HepG2 (cell line): ENCODE results near the gene ZMYND8. TPM values are rescaled to one million over a fixed set of nuclear protein-coding genes. Genes with fewer than 3 reads are reported as not detected.

ENCODE experiments used
- AHR ChIP-seq: IDR thresholded peaks from 2 replicates; pipeline ENCODE4 v1.6.1; 2018; ENCODE audit warnings: missing genetic modification reagents, missing compliant biosample characterization
- DMAP1 ChIP-seq: IDR thresholded peaks from 2 replicates; pipeline ENCODE4 v1.6.1; 2016
- HDAC2 ChIP-seq: sonication (generic); formaldehyde crosslinking; IDR thresholded peaks from 2 replicates; pipeline ENCODE4 v1.4.0; 2020; ENCODE audit warnings: missing genetic modification reagents
- HMGA1 ChIP-seq: sonication (generic); formaldehyde crosslinking; conservative IDR thresholded peaks from 2 replicates; pipeline ENCODE4 v1.4.0; 2020; ENCODE audit warnings: missing genetic modification reagents
- IKZF4 ChIP-seq: sonication (generic); formaldehyde crosslinking; IDR thresholded peaks from 2 replicates; pipeline ENCODE4 v1.5.1; 2020; ENCODE audit warnings: borderline replicate concordance, mild to moderate bottlenecking, low read depth, missing genetic modification reagents; ENCODE audit errors: not compliant biosample characterization
- MLLT10 ChIP-seq: sonication (generic); formaldehyde crosslinking; IDR thresholded peaks from 2 replicates; pipeline ENCODE4 v1.4.0; 2020; ENCODE audit warnings: missing genetic modification reagents
- MTA3 ChIP-seq: sonication (generic); formaldehyde crosslinking; IDR thresholded peaks from 2 replicates; pipeline ENCODE4 v1.4.0; 2020; ENCODE audit warnings: missing genetic modification reagents
- NFYC ChIP-seq: IDR thresholded peaks from 2 replicates; pipeline ENCODE4 v1.6.1; 2016; ENCODE audit warnings: missing genetic modification reagents, missing compliant biosample characterization
- REL ChIP-seq: sonication (generic); formaldehyde crosslinking; conservative IDR thresholded peaks from 2 replicates; pipeline ENCODE4 v1.8.0; 2022; ENCODE audit warnings: mild to moderate bottlenecking, missing genetic modification reagents, moderate library complexity
- ZNF253 ChIP-seq: sonication (generic); formaldehyde crosslinking; IDR thresholded peaks from 2 replicates; pipeline ENCODE4 v1.8.0; 2022; ENCODE audit warnings: mild to moderate bottlenecking, missing genetic modification reagents, borderline replicate concordance
- ZNF552 ChIP-seq: sonication (generic); formaldehyde crosslinking; IDR thresholded peaks from 2 replicates; pipeline ENCODE4 v1.9.0; 2022; ENCODE audit warnings: missing genetic modification reagents, mild to moderate bottlenecking, borderline replicate concordance
- ZNF607 ChIP-seq: sonication (generic); formaldehyde crosslinking; IDR thresholded peaks from 2 replicates; pipeline ENCODE4 v1.5.1; 2020; ENCODE audit warnings: missing genetic modification reagents, mild to moderate bottlenecking, borderline replicate concordance
- ZNF616 ChIP-seq: sonication (generic); formaldehyde crosslinking; IDR thresholded peaks from 2 replicates; pipeline ENCODE4 v1.5.0; 2020; ENCODE audit warnings: low read depth, mild to moderate bottlenecking, missing genetic modification reagents
- ZNF777 ChIP-seq: sonication (generic); formaldehyde crosslinking; IDR thresholded peaks from 2 replicates; pipeline ENCODE4 v1.4.0; 2020; ENCODE audit warnings: missing genetic modification reagents
- polyA plus RNA-seq, 8 experiments: library from polyadenylated mRNA; depleted of rRNA in 3 of 8; stranded (reverse) in 7 of 8; unstranded in 1 of 8; fragments of >200 nt; fragmentation: Illumina TruSeq in 4 of 8; extraction: Trizol in 4 of 8; gene quantifications; 2 replicates each; pipeline versions ENCODE4 v1.2.1 to v1.2.3, GENCODE V29; 2011 to 2016; ENCODE audit warnings: low read depth in 4 of 8, missing spikeins in 1 of 8, mixed read lengths in 1 of 8; ENCODE audit not compliant: insufficient read depth in 1 of 8
- total RNA-seq, 5 experiments: library from RNA; depleted of rRNA; stranded (reverse); fragments of >200 nt; fragmentation: Illumina TruSeq; extraction: Trizol; gene quantifications; 2 replicates each; pipeline ENCODE4 v1.2.3, GENCODE V29; 2016; ENCODE audit warnings: low read depth in 1 of 5
- TF ChIP-seq, protein P1 (sequence below), 2 experiments: fragments of 450-650 bp in 1 of 2; sonication (generic) in 1 of 2; formaldehyde crosslinking; IDR thresholded peaks; 2 replicates each; pipeline versions ENCODE4 v1.5.0 to v1.8.0; 2020 to 2022; ENCODE audit warnings: mild to moderate bottlenecking in 1 of 2, missing genetic modification reagents in 1 of 2
- TF ChIP-seq, protein P2 (sequence below): sonication (generic); formaldehyde crosslinking; IDR thresholded peaks from 2 replicates; pipeline ENCODE4 v1.4.0; 2020; ENCODE audit warnings: mild to moderate bottlenecking, missing genetic modification reagents
- TF ChIP-seq, protein P3 (sequence below): sonication (generic); formaldehyde crosslinking; IDR thresholded peaks from 2 replicates; pipeline ENCODE4 v1.4.0; 2020; ENCODE audit warnings: mild to moderate bottlenecking, missing genetic modification reagents
- TF ChIP-seq, protein P4 (sequence below): sonication (generic); formaldehyde crosslinking; IDR thresholded peaks from 2 replicates; pipeline ENCODE4 v1.4.0; 2020; ENCODE audit warnings: missing genetic modification reagents, borderline replicate concordance
- TF ChIP-seq, protein P5 (sequence below): sonication (generic); formaldehyde crosslinking; IDR thresholded peaks from 2 replicates; pipeline ENCODE4 v1.5.1; 2020; ENCODE audit warnings: mild to moderate bottlenecking, missing genetic modification reagents

ZMYND8 gene
- total and polyA plus RNA-seq, 2 of the 13 experiments (the other 11 are each of a cell fraction or from before 2014, with no cell fraction given) = 53.9 to 84.7 TPM

DNA sequence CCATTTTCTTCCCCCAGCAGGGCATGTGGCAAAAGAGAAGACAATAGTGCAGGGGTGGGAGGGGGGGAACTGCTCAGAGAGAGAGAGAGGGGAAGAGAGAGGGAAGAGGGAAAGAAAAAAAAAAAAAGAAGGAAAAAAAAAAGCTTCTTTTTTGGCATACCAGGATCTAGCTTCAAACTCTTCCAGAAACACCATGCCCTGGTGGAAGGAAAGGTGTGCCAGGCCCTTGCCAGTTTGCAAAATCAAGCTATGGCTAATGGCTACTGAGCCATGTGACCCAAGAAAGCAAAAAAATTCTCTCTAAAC is 326 bp downstream of the ZMYND8 start (continued):
- TF ChIP-seq, protein P1, sequence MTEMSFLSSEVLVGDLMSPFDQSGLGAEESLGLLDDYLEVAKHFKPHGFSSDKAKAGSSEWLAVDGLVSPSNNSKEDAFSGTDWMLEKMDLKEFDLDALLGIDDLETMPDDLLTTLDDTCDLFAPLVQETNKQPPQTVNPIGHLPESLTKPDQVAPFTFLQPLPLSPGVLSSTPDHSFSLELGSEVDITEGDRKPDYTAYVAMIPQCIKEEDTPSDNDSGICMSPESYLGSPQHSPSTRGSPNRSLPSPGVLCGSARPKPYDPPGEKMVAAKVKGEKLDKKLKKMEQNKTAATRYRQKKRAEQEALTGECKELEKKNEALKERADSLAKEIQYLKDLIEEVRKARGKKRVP (CRISPR knock-in tag; IDR thresholded peaks at IDR 0.05) = peak in 1 of 2 experiments; percentile 64; a peak in 1 of 4 replicates
- TF ChIP-seq HDAC2 (CRISPR knock-in tag) (no peak), MTA3 (CRISPR knock-in tag) (0 out of 2 replicates have a peak, but pooled peaks have one; percentile 26), ZNF253 (no peak), DMAP1 (CRISPR knock-in tag) (peak; percentile 83; the same call in 1 of the 2 replicates), ZNF777 (0 out of 2 replicates have a peak, but pooled peaks have one; percentile 12), ZNF552 (CRISPR knock-in tag) (no peak), NFYC (CRISPR knock-in tag) (no peak), HMGA1 (CRISPR knock-in tag) (no peak), ZNF616 (CRISPR knock-in tag) (no peak), REL (CRISPR knock-in tag) (0 out of 2 replicates have a peak, but pooled peaks have one; percentile 6), ZNF607 (no peak), MLLT10 (CRISPR knock-in tag) (0 out of 2 replicates have a peak, but pooled peaks have one; percentile 65), IKZF4 (peak; percentile 23), AHR (CRISPR knock-in tag) (no peak)
- TF ChIP-seq, protein P2, sequence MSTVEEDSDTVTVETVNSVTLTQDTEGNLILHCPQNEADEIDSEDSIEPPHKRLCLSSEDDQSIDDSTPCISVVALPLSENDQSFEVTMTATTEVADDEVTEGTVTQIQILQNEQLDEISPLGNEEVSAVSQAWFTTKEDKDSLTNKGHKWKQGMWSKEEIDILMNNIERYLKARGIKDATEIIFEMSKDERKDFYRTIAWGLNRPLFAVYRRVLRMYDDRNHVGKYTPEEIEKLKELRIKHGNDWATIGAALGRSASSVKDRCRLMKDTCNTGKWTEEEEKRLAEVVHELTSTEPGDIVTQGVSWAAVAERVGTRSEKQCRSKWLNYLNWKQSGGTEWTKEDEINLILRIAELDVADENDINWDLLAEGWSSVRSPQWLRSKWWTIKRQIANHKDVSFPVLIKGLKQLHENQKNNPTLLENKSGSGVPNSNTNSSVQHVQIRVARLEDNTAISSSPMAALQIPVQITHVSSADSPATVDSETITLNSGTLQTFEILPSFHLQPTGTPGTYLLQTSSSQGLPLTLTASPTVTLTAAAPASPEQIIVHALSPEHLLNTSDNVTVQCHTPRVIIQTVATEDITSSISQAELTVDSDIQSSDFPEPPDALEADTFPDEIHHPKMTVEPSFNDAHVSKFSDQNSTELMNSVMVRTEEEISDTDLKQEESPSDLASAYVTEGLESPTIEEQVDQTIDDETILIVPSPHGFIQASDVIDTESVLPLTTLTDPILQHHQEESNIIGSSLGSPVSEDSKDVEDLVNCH (CRISPR knock-in tag) = no peak
- TF ChIP-seq, protein P3, sequence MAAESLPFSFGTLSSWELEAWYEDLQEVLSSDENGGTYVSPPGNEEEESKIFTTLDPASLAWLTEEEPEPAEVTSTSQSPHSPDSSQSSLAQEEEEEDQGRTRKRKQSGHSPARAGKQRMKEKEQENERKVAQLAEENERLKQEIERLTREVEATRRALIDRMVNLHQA (CRISPR knock-in tag) = 0 out of 2 replicates have a peak, but pooled peaks have one; percentile 20
- TF ChIP-seq, protein P4, sequence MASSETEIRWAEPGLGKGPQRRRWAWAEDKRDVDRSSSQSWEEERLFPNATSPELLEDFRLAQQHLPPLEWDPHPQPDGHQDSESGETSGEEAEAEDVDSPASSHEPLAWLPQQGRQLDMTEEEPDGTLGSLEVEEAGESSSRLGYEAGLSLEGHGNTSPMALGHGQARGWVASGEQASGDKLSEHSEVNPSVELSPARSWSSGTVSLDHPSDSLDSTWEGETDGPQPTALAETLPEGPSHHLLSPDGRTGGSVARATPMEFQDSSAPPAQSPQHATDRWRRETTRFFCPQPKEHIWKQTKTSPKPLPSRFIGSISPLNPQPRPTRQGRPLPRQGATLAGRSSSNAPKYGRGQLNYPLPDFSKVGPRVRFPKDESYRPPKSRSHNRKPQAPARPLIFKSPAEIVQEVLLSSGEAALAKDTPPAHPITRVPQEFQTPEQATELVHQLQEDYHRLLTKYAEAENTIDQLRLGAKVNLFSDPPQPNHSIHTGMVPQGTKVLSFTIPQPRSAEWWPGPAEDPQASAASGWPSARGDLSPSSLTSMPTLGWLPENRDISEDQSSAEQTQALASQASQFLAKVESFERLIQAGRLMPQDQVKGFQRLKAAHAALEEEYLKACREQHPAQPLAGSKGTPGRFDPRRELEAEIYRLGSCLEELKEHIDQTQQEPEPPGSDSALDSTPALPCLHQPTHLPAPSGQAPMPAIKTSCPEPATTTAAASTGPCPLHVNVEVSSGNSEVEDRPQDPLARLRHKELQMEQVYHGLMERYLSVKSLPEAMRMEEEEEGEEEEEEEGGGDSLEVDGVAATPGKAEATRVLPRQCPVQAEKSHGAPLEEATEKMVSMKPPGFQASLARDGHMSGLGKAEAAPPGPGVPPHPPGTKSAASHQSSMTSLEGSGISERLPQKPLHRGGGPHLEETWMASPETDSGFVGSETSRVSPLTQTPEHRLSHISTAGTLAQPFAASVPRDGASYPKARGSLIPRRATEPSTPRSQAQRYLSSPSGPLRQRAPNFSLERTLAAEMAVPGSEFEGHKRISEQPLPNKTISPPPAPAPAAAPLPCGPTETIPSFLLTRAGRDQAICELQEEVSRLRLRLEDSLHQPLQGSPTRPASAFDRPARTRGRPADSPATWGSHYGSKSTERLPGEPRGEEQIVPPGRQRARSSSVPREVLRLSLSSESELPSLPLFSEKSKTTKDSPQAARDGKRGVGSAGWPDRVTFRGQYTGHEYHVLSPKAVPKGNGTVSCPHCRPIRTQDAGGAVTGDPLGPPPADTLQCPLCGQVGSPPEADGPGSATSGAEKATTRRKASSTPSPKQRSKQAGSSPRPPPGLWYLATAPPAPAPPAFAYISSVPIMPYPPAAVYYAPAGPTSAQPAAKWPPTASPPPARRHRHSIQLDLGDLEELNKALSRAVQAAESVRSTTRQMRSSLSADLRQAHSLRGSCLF (CRISPR knock-in tag) = no peak
- TF ChIP-seq, protein P5, sequence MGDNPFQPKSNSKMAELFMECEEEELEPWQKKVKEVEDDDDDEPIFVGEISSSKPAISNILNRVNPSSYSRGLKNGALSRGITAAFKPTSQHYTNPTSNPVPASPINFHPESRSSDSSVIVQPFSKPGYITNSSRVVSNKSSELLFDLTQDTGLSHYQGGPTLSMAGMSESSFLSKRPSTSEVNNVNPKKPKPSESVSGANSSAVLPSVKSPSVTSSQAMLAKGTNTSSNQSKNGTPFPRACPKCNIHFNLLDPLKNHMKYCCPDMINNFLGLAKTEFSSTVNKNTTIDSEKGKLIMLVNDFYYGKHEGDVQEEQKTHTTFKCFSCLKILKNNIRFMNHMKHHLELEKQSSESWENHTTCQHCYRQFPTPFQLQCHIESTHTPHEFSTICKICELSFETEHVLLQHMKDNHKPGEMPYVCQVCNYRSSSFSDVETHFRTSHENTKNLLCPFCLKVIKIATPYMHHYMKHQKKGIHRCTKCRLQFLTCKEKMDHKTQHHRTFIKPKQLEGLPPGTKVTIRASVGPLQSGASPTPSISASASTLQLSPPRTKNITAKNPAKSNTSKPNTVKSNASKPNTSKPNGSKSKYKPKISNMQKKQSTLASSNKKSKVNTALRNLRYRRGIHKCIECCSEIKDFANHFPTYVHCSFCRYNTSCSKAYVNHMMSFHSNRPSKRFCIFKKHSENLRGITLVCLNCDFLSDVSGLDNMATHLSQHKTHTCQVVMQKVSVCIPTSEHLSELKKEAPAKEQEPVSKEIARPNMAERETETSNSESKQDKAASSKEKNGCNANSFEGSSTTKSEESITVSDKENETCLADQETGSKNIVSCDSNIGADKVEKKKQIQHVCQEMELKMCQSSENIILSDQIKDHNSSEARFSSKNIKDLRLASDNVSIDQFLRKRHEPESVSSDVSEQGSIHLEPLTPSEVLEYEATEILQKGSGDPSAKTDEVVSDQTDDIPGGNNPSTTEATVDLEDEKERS = no peak
